Suppressor macrophage treated with lipopolysaccharide for 4 hours (primary cell): Measurements from ENCODE around the gene RADIL.

Source experiments
- DNase-seq: peaks from one replicate; pipeline ENCODE4 v3.0.0-alpha.2; 2020

The RADIL gene

GRCh38 chr7:4768597-4769569, 114.6 kb downstream of the RADIL start:
- DNase-seq, result no peak

- no peak for DNase-seq
Observed at GRCh38 chr7:4766666-4767519, 116.6 kb downstream of the RADIL start.

- DNase-seq, result no peak
Observed at GRCh38 chr7:4765776-4766490, 117.6 kb downstream of the RADIL start.

- DNase-seq, result no peak
Observed at GRCh38 chr7:4764402-4765007, 119.0 kb downstream of the RADIL start.

GRCh38 chr7:4763794-4764185, 119.7 kb downstream of the RADIL start:
- DNase-seq, result no peak

GRCh38 chr7:4763091-4763793, 120.3 kb downstream of the RADIL start:
- DNase-seq, result no peak

- DNase-seq, result no peak
Observed at GRCh38 chr7:4762121-4763055, 121.1 kb downstream of the RADIL start.

GRCh38 chr7:4760952-4761351, 122.6 kb downstream of the RADIL start:
- DNase-seq, result no peak

GRCh38 chr7:4759211-4759610, 124.3 kb downstream of the RADIL start:
- no peak for DNase-seq

GRCh38 chr7:4758791-4759190, 124.7 kb downstream of the RADIL start:
- no peak for DNase-seq

GRCh38 chr7:4758111-4758510, 125.4 kb downstream of the RADIL start:
- no peak for DNase-seq

- no peak for DNase-seq
Observed at GRCh38 chr7:4755045-4755444, 128.5 kb downstream of the RADIL start.

GRCh38 chr7:4754433-4755010, 129.0 kb downstream of the RADIL start:
- no peak for DNase-seq

- peak; percentile 66 for DNase-seq
Observed at GRCh38 chr7:4753598-4754432, 129.7 kb downstream of the RADIL start.

GRCh38 chr7:4751398-4751947, 132.0 kb downstream of the RADIL start:
- DNase-seq, result no peak

GRCh38 chr7:4749798-4750197, 133.7 kb downstream of the RADIL start:
- no peak for DNase-seq

- no peak for DNase-seq
Observed at GRCh38 chr7:4749363-4749762, 134.2 kb downstream of the RADIL start.
